ENCODE results near the gene CARD14. TPM values are rescaled to one million over a fixed set of nuclear protein-coding genes. Genes with fewer than 3 reads are reported as not detected.

The CARD14 gene
- total RNA-seq, 1 donor from 2014 or later = 0.50 TPM

DNA sequence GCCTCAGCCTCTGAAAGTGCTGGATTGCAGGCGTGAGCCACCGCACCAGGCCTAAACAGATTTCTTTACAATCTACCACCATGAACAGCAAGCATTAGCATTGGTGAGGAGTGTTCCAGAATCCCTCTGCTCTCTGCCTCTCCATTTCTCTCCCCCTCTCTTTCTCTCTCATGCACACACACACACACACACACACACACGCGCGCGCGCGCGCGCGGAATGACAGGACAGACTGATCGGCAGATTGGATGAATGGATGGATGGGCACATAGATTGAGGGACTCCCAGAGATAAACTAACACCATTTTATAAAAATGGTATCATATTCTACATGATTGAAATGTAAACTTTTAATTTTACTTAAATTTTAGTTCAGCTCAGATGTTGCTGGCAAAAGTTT, 3.3 kb downstream of the CARD14 start:
- no peaks in the 10 kb centered on the region for H3K4me1 ChIP-seq
- intact Hi-C loops (cut with DNase I) = no loop called here
- TF ChIP-seq CTCF (IDR thresholded peaks at IDR 0.05) = no peak
- H3K36me3 ChIP-seq = no peaks in the 10 kb centered on the region
- no peaks in the 10 kb centered on the region for H3K27me3 ChIP-seq (ENCODE audit: low read depth)
- no peak for DNase-seq
- ATAC-seq = no peak
- no peak overlapping the region for H3K27ac ChIP-seq
- no peak overlapping the region for H3K4me3 ChIP-seq
- H3K9me3 ChIP-seq = no peaks in the 10 kb centered on the region

DNA sequence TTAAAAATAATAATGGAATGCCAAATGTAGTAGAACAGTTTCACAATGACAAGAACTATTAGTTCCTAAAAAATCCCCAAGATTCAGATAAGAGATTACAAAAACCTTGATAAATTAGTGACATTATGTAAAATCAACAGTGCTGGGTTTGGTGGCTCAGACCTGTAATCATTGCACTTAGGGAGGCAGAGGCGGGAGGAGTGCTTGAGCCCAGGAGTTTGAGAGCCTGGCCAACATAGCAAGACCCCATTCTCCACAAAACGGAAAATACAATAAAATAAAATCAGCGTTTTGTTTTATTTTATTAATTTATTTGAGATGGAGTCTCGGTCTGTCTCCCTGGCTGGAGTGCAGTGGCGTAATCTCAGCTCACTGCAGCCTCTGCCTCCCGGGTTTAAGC, 4.1 kb downstream of the CARD14 start:
- Histone ChIP-seq H3K27ac (no peak overlapping the region), H3K36me3 (no peaks in the 10 kb centered on the region), H3K9me3 (no peaks in the 10 kb centered on the region), H3K4me3 (no peak overlapping the region), H3K27me3 (ENCODE audit: low read depth) (no peaks in the 10 kb centered on the region), H3K4me1 (no peaks in the 10 kb centered on the region)
- ATAC-seq = no peak
- DNase-seq = no peak
- intact Hi-C loops (cut with DNase I) = no loop called here
- TF ChIP-seq CTCF (IDR thresholded peaks at IDR 0.05) = no peak

- intact Hi-C loops (cut with DNase I) = no loop called here
- no peaks in the 10 kb centered on the region for H3K36me3 ChIP-seq
- H3K9me3 ChIP-seq = no peaks in the 10 kb centered on the region
- no peak overlapping the region for H3K4me3 ChIP-seq
- ATAC-seq (no peak), DNase-seq (no peak)
- no peaks in the 10 kb centered on the region for H3K27me3 ChIP-seq (ENCODE audit: low read depth)
- H3K4me1 ChIP-seq = no peaks in the 10 kb centered on the region
- TF ChIP-seq CTCF (IDR thresholded peaks at IDR 0.05) = no peak
- H3K27ac ChIP-seq = no peak overlapping the region
Measured at GRCh38 chr17:80176757-80177156, 6.9 kb downstream of the CARD14 start.

DNA sequence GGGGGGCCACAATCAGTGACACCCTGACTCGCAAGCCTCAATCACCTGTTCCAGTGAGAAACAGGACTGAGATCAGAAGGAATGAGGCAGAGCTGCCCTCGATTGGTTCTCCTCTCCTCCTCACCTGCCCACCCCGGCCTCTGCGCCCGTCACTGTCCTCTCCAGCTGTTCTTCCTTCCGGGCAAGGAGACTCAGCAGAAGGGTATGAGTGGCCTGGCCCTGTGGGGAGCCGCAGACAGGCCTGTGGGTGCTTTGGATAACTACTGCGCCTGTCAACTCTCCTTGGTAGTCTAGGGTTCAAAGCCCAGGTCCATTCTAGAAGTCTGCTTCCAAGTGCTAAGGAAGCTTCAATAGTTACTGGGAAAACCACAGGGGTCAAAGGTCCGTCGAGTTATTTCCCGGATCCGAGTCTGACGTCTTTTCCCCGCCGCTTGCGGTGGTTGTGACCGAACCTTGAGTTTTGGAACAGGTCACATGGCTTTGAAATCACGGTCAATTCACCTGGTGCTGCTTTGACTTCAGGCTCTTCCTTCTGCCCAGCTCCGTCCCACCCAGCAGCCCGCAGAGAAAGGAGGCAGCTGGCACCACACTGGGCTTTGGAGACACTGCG, 8.3 kb downstream of the CARD14 start:
- Histone ChIP-seq H3K36me3 (no peaks in the 10 kb centered on the region), H3K4me1 (no peaks in the 10 kb centered on the region), H3K4me3 (no peak overlapping the region), H3K27me3 (ENCODE audit: low read depth) (no peaks in the 10 kb centered on the region), H3K9me3 (no peaks in the 10 kb centered on the region), H3K27ac (no peak overlapping the region)
- TF ChIP-seq CTCF (IDR thresholded peaks at IDR 0.05) = no peak
- ATAC-seq = no peak
- intact Hi-C loops (cut with DNase I) = no loop called here
- no peak for DNase-seq

GRCh38 chr17:80180192-80180591, 10.4 kb downstream of the CARD14 start:
- no peaks in the 10 kb centered on the region for H3K4me1 ChIP-seq
- no peaks in the 10 kb centered on the region for H3K36me3 ChIP-seq
- DNase-seq (no peak), ATAC-seq (no peak)
- no peaks in the 10 kb centered on the region for H3K9me3 ChIP-seq
- no peaks in the 10 kb centered on the region for H3K27me3 ChIP-seq (ENCODE audit: low read depth)
- no peak for TF ChIP-seq CTCF (IDR thresholded peaks at IDR 0.05)
- intact Hi-C loops (cut with DNase I) = no loop called here
- no peak overlapping the region for H3K4me3 ChIP-seq
- no peak overlapping the region for H3K27ac ChIP-seq

DNA sequence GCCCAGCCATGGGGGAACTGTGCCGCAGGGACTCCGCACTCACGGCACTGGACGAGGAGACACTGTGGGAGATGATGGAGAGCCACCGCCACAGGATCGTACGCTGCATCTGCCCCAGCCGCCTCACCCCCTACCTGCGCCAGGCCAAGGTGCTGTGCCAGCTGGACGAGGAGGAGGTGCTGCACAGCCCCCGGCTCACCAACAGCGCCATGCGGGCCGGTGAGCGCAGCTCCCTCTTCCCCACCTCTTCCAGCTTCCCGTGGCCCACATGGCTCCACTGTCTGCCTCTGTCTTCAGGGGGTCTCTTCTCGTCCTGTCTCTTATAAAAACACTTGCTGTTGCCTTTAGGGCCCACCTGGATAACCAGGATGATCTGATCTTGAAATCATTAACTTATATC, 11.6 kb downstream of the CARD14 start:
- DNase-seq = no peak
- no peak for TF ChIP-seq CTCF (IDR thresholded peaks at IDR 0.05)

More for the DNA sequence above, 11.6 kb downstream of the CARD14 start:
- Histone ChIP-seq H3K4me1 (no peaks in the 10 kb centered on the region), H3K9me3 (no peaks in the 10 kb centered on the region), H3K27ac (no peak overlapping the region), H3K36me3 (no peaks in the 10 kb centered on the region), H3K27me3 (ENCODE audit: low read depth) (no peaks in the 10 kb centered on the region), H3K4me3 (no peak overlapping the region)
- ATAC-seq = no peak
- intact Hi-C loops (cut with DNase I) = no loop called here
